ENCODE results near the gene TFEB.

DNA sequence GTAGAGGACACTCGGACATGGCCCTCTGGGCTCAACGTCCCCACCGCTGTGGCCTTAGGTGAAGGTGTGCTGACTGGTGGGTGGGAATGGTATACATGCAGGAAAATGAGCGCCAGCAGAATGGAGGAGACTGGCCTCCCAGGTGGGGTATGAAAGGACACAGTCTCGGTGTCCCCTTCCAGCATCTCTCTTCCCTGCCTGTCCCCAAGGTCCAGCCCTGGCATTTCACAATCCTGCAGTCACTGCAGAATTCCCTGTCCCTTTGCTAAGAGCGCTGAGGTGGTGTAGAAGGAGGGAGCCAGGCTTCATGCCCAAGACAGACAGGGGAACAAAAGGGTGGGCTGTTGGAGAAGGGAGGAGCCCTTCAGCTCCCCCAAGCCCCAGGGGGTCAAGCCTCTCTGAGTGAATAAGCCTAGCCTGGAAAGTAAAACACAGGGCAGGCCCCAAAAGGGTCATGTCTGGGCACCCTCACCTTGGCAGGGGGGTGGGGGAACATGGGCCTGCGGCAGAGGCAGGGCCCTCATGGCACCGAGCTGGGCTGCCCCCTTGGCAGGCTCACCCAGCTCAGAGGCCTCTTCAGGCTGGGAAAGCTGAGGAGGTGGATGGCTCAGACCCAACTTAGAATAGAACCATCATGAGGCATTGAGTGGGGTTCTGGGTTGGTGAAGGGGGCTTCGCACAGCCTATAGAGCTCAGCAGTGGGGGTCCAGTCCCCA is 23.9 kb downstream of the TFEB start:
- TF ChIP-seq PRDM15 (CRISPR knock-in tag; IDR thresholded peaks at IDR 0.05) (no peak), CREB1 (IDR thresholded peaks at IDR 0.05; ENCODE audit: low read depth) (no peak), EP300 (IDR thresholded peaks at IDR 0.05; ENCODE audit: borderline replicate concordance in 1 of 2, control insufficient read depth in 1 of 2, low read depth in 2 of 2, low read length in 2 of 2) (no peak), TAF1 (IDR thresholded peaks at IDR 0.05; ENCODE audit: borderline replicate concordance, low read depth, low read length) (no peak), EZH2 (IDR thresholded peaks at IDR 0.05; ENCODE audit: borderline replicate concordance, control insufficient read depth, low read depth, low read length) (no peak), HDGF (IDR thresholded peaks at IDR 0.05) (no peak)
- TF ChIP-seq, protein P1, sequence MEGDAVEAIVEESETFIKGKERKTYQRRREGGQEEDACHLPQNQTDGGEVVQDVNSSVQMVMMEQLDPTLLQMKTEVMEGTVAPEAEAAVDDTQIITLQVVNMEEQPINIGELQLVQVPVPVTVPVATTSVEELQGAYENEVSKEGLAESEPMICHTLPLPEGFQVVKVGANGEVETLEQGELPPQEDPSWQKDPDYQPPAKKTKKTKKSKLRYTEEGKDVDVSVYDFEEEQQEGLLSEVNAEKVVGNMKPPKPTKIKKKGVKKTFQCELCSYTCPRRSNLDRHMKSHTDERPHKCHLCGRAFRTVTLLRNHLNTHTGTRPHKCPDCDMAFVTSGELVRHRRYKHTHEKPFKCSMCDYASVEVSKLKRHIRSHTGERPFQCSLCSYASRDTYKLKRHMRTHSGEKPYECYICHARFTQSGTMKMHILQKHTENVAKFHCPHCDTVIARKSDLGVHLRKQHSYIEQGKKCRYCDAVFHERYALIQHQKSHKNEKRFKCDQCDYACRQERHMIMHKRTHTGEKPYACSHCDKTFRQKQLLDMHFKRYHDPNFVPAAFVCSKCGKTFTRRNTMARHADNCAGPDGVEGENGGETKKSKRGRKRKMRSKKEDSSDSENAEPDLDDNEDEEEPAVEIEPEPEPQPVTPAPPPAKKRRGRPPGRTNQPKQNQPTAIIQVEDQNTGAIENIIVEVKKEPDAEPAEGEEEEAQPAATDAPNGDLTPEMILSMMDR (IDR thresholded peaks at IDR 0.05 in 2 of 3, conservative IDR thresholded peaks at IDR 0.05 in 1 of 3; ENCODE audit: control insufficient read depth in 2 of 3, extremely low read depth in 1 of 3, insufficient read depth in 1 of 3, low read depth in 3 of 3, low read length in 3 of 3) = no peak

Measured in GM12878 (cell line).